HEK293 (cell line): Measurements from ENCODE around the gene CASP2.

ENCODE experiments used
- CTCF ChIA-PET: fragments of 350-600 bp; formaldehyde crosslinking; extraction: SDS; loops from one replicate; lab custom pipeline; 2021; ENCODE audit warnings: antibody characterized with exemption; lab: Yijun Ruan, JAX
- POLR2A ChIA-PET: fragments of 300-600 bp; formaldehyde crosslinking; extraction: SDS; loops from one replicate; lab custom pipeline; 2020; ENCODE audit warnings: antibody characterized with exemption, inconsistent platforms; lab: Yijun Ruan, JAX
- H3K27ac ChIP-seq: fragments of 200-500 bp; sonication (Bioruptor generic); 2 replicates; pipeline ENCODE4 v1.5.1; 2014; ENCODE audit warnings: low read depth, low read length, control low read depth, inconsistent platforms; ENCODE audit errors: extremely low read depth
- H3K36me3 ChIP-seq, 2 experiments: fragments of 200-500 bp in 1 of 2; sonication (Bioruptor generic) in 1 of 2; 1 replicate in 1 of 2; 2 replicates in 1 of 2; pipeline ENCODE4 v1.5.1; 2014 to 2017; ENCODE audit warnings: inconsistent platforms in 2 of 2, low read length in 2 of 2; ENCODE audit not compliant: control insufficient read depth in 2 of 2, insufficient read depth in 1 of 2
- H3K4me1 ChIP-seq: fragments of 200-500 bp; sonication (Bioruptor generic); 2 replicates; pipeline ENCODE4 v1.5.1; 2014; ENCODE audit warnings: mild to moderate bottlenecking, low read length, inconsistent platforms; ENCODE audit not compliant: control insufficient read depth, insufficient read depth
- H3K4me3 ChIP-seq: 2 replicates; pipeline ENCODE4 v1.5.1; 2011; ENCODE audit warnings: low read depth, mild to moderate bottlenecking, control low read depth, low read length, moderate library complexity
- H3K9me3 ChIP-seq: fragments of 200-500 bp; sonication (Bioruptor generic); 2 replicates; pipeline ENCODE4 v1.5.1; 2014; ENCODE audit warnings: low read depth, low read length, inconsistent platforms; ENCODE audit not compliant: control insufficient read depth, insufficient read depth
- BCL11B ChIP-seq: fragments of 450-650 bp; formaldehyde crosslinking; IDR thresholded peaks from 2 replicates; pipeline ENCODE4 v1.5.1; 2016; ENCODE audit warnings: low read depth, missing biosample characterization, missing genetic modification characterization
- EGR2 ChIP-seq: fragments of 450-650 bp; formaldehyde crosslinking; IDR thresholded peaks from 2 replicates; pipeline ENCODE4 v1.5.1; 2016; ENCODE audit warnings: low read depth, missing biosample characterization, missing genetic modification characterization
- GFI1B ChIP-seq: fragments of 450-650 bp; formaldehyde crosslinking; IDR thresholded peaks from 2 replicates; pipeline ENCODE4 v1.5.1; 2016; ENCODE audit warnings: missing biosample characterization, missing genetic modification characterization
- KLF10 ChIP-seq: fragments of 450-650 bp; IDR thresholded peaks from 2 replicates; pipeline ENCODE4 v1.5.1; 2018; ENCODE audit warnings: missing biosample characterization, mild to moderate bottlenecking, missing genetic modification characterization
- TCF7L2 ChIP-seq: IDR thresholded peaks from 2 replicates; pipeline ENCODE4 v1.6.1; 2011; ENCODE audit warnings: low read depth, mild to moderate bottlenecking, inconsistent platforms, low read length, moderate library complexity, borderline replicate concordance
- ZBTB1 ChIP-seq: fragments of 450-650 bp; formaldehyde crosslinking; IDR thresholded peaks from 2 replicates; pipeline ENCODE4 v1.5.1; 2016; ENCODE audit warnings: missing biosample characterization, missing genetic modification characterization
- ZEB2 ChIP-seq: fragments of 450-650 bp; formaldehyde crosslinking; IDR thresholded peaks from 2 replicates; pipeline ENCODE4 v1.5.1; 2016; ENCODE audit warnings: missing biosample characterization, missing genetic modification characterization
- ZFP3 ChIP-seq: fragments of 450-650 bp; formaldehyde crosslinking; IDR thresholded peaks from 2 replicates; pipeline ENCODE4 v1.5.1; 2016; ENCODE audit warnings: low read depth, missing biosample characterization, missing genetic modification characterization
- ZFP37 ChIP-seq: fragments of 450-650 bp; formaldehyde crosslinking; IDR thresholded peaks from 2 replicates; pipeline ENCODE4 v1.5.1; 2016; ENCODE audit warnings: missing biosample characterization, missing genetic modification characterization
- ZFP69B ChIP-seq: fragments of 450-650 bp; formaldehyde crosslinking; IDR thresholded peaks from 2 replicates; pipeline ENCODE4 v1.5.1; 2016; ENCODE audit warnings: missing biosample characterization, missing genetic modification characterization
- ZNF114 ChIP-seq: fragments of 450-650 bp; formaldehyde crosslinking; IDR thresholded peaks from 2 replicates; pipeline ENCODE4 v1.5.0; 2017; ENCODE audit warnings: missing biosample characterization, missing genetic modification characterization
- ZNF214 ChIP-seq: fragments of 450-650 bp; formaldehyde crosslinking; IDR thresholded peaks from 2 replicates; pipeline ENCODE4 v1.5.1; 2017; ENCODE audit warnings: missing biosample characterization, mild to moderate bottlenecking, missing genetic modification characterization, borderline replicate concordance
- ZNF266 ChIP-seq: fragments of 450-650 bp; formaldehyde crosslinking; IDR thresholded peaks from 2 replicates; pipeline ENCODE4 v1.5.1; 2016; ENCODE audit warnings: missing biosample characterization, missing genetic modification characterization, low read depth
- ZNF274 ChIP-seq, 2 experiments: fragments of 200-500 bp in 1 of 2; fragments of 450-650 bp in 1 of 2; sonication (Bioruptor generic) in 1 of 2; formaldehyde crosslinking in 1 of 2; IDR thresholded peaks; 2 replicates each; pipeline versions ENCODE4 v1.5.1 to v1.6.1; 2014 to 2016; ENCODE audit warnings: borderline replicate concordance in 1 of 2, inconsistent platforms in 1 of 2, low read length in 1 of 2, missing biosample characterization in 1 of 2, missing genetic modification characterization in 1 of 2
- ZNF341 ChIP-seq: fragments of 450-650 bp; formaldehyde crosslinking; IDR thresholded peaks from 2 replicates; pipeline ENCODE4; 2016; ENCODE audit warnings: low read depth, missing biosample characterization, missing genetic modification characterization
- ZNF391 ChIP-seq: fragments of 450-650 bp; formaldehyde crosslinking; IDR thresholded peaks from 2 replicates; pipeline ENCODE4 v1.5.1; 2016; ENCODE audit warnings: low read depth, missing biosample characterization, missing genetic modification characterization, borderline replicate concordance
- ZNF433 ChIP-seq: fragments of 450-650 bp; formaldehyde crosslinking; IDR thresholded peaks from 2 replicates; pipeline ENCODE4 v1.5.1; 2016; ENCODE audit warnings: missing biosample characterization, missing genetic modification characterization, low read depth
- ZNF501 ChIP-seq: fragments of 450-650 bp; formaldehyde crosslinking; IDR thresholded peaks from 2 replicates; pipeline ENCODE4 v1.5.1; 2016; ENCODE audit warnings: missing biosample characterization, missing genetic modification characterization
- ZNF555 ChIP-seq: fragments of 450-650 bp; formaldehyde crosslinking; conservative IDR thresholded peaks from 2 replicates; pipeline ENCODE4 v1.5.1; 2017; ENCODE audit warnings: missing biosample characterization, mild to moderate bottlenecking, missing genetic modification characterization, inconsistent platforms
- ZNF660 ChIP-seq: fragments of 450-650 bp; IDR thresholded peaks from 2 replicates; pipeline ENCODE4 v1.5.1; 2018; ENCODE audit warnings: missing biosample characterization, mild to moderate bottlenecking, missing genetic modification characterization
- ZNF664 ChIP-seq: fragments of 450-650 bp; formaldehyde crosslinking; IDR thresholded peaks from 2 replicates; pipeline ENCODE4 v1.5.1; 2016; ENCODE audit warnings: missing biosample characterization, missing genetic modification characterization
- ZNF785 ChIP-seq: fragments of 450-650 bp; formaldehyde crosslinking; IDR thresholded peaks from 2 replicates; pipeline ENCODE4 v1.5.1; 2016; ENCODE audit warnings: missing biosample characterization, missing genetic modification characterization
- TF ChIP-seq, protein P1 (sequence below): fragments of 450-650 bp; formaldehyde crosslinking; IDR thresholded peaks from 2 replicates; pipeline ENCODE4 v1.5.1; 2017; ENCODE audit warnings: missing biosample characterization, mild to moderate bottlenecking, missing genetic modification characterization, moderate library complexity
- TF ChIP-seq, protein P2 (sequence below): fragments of 450-650 bp; formaldehyde crosslinking; IDR thresholded peaks from 2 replicates; pipeline ENCODE4 v1.5.0; 2017; ENCODE audit warnings: missing biosample characterization, missing genetic modification characterization, borderline replicate concordance
- TF ChIP-seq, protein P3 (sequence below): fragments of 450-650 bp; formaldehyde crosslinking; IDR thresholded peaks from 2 replicates; pipeline ENCODE4 v1.5.1; 2016; ENCODE audit warnings: missing biosample characterization, missing genetic modification characterization, low read depth

Gene CASP2

DNA sequence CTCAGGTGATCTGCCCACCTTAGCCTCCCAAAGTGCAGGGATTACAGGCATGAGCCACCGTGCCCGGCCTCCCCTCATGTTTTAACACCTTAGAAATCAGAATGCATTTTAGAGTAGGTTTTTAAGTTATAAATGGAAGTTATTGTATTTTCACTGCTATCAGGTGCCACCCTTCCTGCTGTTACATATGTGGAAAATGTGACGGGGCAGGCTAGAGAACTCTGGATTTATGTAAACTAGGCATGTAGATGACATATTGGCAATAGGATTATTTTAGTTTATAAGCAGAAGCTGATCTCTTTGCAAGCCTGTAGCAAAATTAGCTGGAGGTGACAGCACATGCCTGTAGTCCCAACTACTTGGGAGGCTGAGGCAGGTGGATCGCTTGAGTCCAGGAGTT, 2.1 kb downstream of the CASP2 start:
- CTCF ChIA-PET = interaction anchor here (0.7 to 3.3 kb wide), 3 partner anchors 9 to 678 kb away, joined by 3 to 13 read pairs (median 11); no protein-coding TSS in a partner anchor
- no peak overlapping the region for H3K4me3 ChIP-seq
- H3K36me3 ChIP-seq = peaks cover 7 to 52% of the 10 kb centered on the region in 2 experiments
- no peak for TF ChIP-seq ZNF214 (tag by site-specific recombination)
- TF ChIP-seq TCF7L2 = no peak
- no peak for TF ChIP-seq ZFP3 (tag by site-specific recombination)
- TF ChIP-seq, protein P1, sequence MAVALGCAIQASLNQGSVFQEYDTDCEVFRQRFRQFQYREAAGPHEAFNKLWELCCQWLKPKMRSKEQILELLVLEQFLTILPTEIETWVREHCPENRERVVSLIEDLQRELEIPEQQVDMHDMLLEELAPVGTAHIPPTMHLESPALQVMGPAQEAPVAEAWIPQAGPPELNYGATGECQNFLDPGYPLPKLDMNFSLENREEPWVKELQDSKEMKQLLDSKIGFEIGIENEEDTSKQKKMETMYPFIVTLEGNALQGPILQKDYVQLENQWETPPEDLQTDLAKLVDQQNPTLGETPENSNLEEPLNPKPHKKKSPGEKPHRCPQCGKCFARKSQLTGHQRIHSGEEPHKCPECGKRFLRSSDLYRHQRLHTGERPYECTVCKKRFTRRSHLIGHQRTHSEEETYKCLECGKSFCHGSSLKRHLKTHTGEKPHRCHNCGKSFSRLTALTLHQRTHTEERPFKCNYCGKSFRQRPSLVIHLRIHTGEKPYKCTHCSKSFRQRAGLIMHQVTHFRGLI (tag by site-specific recombination) = no peak
- TF ChIP-seq ZNF660 (tag by site-specific recombination) = no peak
- TF ChIP-seq ZNF501 (tag by site-specific recombination) = no peak
- no peak for TF ChIP-seq BCL11B (tag by site-specific recombination)
- TF ChIP-seq ZFP37 = no peak
- TF ChIP-seq ZNF341 (tag by site-specific recombination) = no peak
- no peak for TF ChIP-seq ZNF274 (IDR thresholded peaks at IDR 0.05; ENCODE audit: low read length)
- TF ChIP-seq ZNF274 (tag by site-specific recombination; IDR thresholded peaks at IDR 0.05; ENCODE audit: borderline replicate concordance) = no peak
- TF ChIP-seq, protein P2, sequence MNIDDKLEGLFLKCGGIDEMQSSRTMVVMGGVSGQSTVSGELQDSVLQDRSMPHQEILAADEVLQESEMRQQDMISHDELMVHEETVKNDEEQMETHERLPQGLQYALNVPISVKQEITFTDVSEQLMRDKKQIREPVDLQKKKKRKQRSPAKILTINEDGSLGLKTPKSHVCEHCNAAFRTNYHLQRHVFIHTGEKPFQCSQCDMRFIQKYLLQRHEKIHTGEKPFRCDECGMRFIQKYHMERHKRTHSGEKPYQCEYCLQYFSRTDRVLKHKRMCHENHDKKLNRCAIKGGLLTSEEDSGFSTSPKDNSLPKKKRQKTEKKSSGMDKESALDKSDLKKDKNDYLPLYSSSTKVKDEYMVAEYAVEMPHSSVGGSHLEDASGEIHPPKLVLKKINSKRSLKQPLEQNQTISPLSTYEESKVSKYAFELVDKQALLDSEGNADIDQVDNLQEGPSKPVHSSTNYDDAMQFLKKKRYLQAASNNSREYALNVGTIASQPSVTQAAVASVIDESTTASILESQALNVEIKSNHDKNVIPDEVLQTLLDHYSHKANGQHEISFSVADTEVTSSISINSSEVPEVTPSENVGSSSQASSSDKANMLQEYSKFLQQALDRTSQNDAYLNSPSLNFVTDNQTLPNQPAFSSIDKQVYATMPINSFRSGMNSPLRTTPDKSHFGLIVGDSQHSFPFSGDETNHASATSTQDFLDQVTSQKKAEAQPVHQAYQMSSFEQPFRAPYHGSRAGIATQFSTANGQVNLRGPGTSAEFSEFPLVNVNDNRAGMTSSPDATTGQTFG (tag by site-specific recombination) = no peak
- TF ChIP-seq EGR2 (tag by site-specific recombination) = no peak
- no peak for TF ChIP-seq GFI1B (tag by site-specific recombination)
- TF ChIP-seq ZEB2 (tag by site-specific recombination) = no peak
- no peak for TF ChIP-seq ZNF664 (tag by site-specific recombination)
- no peak for TF ChIP-seq ZNF114 (tag by site-specific recombination)
- no peak overlapping the region for H3K27ac ChIP-seq
- POLR2A ChIA-PET = interaction anchor here (0.7 kb wide), 1 partner anchor 9 kb away, joined by 10 read pairs; no protein-coding TSS in a partner anchor
- H3K9me3 ChIP-seq = no peaks in the 10 kb centered on the region
- no peaks in the 10 kb centered on the region for H3K4me1 ChIP-seq

DNA sequence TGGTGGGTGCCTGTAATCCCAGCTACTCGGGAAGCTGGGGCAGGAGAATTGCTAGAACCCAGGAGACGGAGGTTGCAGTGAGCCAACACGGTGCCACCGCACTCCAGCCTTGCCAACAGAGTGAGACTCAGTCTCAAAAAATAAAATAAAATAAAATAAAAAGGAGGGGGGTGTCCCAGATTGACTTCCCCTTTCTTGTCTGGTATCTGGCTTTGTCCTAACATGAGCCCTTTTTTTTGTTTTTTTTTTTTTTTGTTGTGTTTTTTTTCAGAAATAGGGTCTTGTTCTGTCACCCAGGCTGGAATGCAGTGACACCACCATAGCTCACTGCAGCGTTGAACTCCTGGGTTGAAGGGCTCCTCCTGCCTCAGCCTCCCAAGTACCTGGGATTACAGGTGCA, 4.7 kb downstream of the CASP2 start:
- Histone ChIP-seq H3K4me3 (no peak overlapping the region), H3K4me1 (no peaks in the 10 kb centered on the region), H3K9me3 (no peaks in the 10 kb centered on the region), H3K27ac (no peak overlapping the region), H3K36me3 (peaks cover 14 to 74% of the 10 kb centered on the region in 2 experiments)
- ChIA-PET POLR2A (interaction anchor here (3.1 kb wide), 1 partner anchor 30 kb away, joined by 9 read pairs; the partner anchor contains the start of gene GSTK1), CTCF (interaction anchor here (2.3 to 2.5 kb wide), 2 partner anchors 13 to 52 kb away, joined by 11 to 15 read pairs; no protein-coding TSS in a partner anchor)
- no peak for TF ChIP-seq ZNF555 (tag by site-specific recombination)
- no peak for TF ChIP-seq ZNF391
- no peak for TF ChIP-seq ZNF785 (tag by site-specific recombination)
- no peak for TF ChIP-seq ZBTB1
- TF ChIP-seq, protein P3, sequence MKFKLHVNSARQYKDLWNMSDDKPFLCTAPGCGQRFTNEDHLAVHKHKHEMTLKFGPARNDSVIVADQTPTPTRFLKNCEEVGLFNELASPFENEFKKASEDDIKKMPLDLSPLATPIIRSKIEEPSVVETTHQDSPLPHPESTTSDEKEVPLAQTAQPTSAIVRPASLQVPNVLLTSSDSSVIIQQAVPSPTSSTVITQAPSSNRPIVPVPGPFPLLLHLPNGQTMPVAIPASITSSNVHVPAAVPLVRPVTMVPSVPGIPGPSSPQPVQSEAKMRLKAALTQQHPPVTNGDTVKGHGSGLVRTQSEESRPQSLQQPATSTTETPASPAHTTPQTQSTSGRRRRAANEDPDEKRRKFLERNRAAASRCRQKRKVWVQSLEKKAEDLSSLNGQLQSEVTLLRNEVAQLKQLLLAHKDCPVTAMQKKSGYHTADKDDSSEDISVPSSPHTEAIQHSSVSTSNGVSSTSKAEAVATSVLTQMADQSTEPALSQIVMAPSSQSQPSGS (tag by site-specific recombination) = no peak
- no peak for TF ChIP-seq ZNF266 (tag by site-specific recombination)
- no peak for TF ChIP-seq ZFP69B
- no peak for TF ChIP-seq KLF10 (tag by site-specific recombination)
- no peak for TF ChIP-seq ZNF433 (tag by site-specific recombination)
